Prostate gland (tissue), 2 donors: ENCODE measurements around the gene FADS1.
A peak's percentile ranks its signal among the peaks of the same experiment; 100 is the strongest.

Experiments used
- CTCF ChIP-seq, 4 experiments: fragments of 200-600 bp in 2 of 4; fragments of 450-650 bp in 2 of 4; sonication (generic) in 2 of 4; IDR thresholded peaks; 1 replicate in 3 of 4; 2 replicates in 1 of 4; pipeline ENCODE4 v1.5.1; 2016 to 2019; ENCODE audit warnings: antibody characterized with exemption in 4 of 4, mild to moderate bottlenecking in 2 of 4, moderate library complexity in 2 of 4
- POLR2A ChIP-seq: fragments of 450-650 bp; IDR thresholded peaks from one replicate; pipeline ENCODE4 v1.6.1; 2016; ENCODE audit warnings: antibody characterized with exemption, mild to moderate bottlenecking

GRCh38 chr11:61797263-61797944 lies 19.4 kb downstream of the FADS1 start:
- TF ChIP-seq POLR2A, result no peak
- TF ChIP-seq CTCF (IDR thresholded peaks at IDR 0.05), result peak; percentile 35 to 95 (median 92)
